Measurements from ENCODE around the gene ARFGEF2.

GRCh38 chr20:48937674-48938073, 16.2 kb downstream of the ARFGEF2 start:
- TF ChIP-seq POLR2AphosphoS5 (IDR thresholded peaks at IDR 0.05; ENCODE audit: low read depth, low read length) (no peak), POLR2A (IDR thresholded peaks at IDR 0.05; ENCODE audit: low read depth, low read length) (no peak)
